ENCODE data around the gene PNPLA5. TPM values are rescaled to one million over a fixed set of nuclear protein-coding genes. Genes with fewer than 3 reads are reported as not detected.

Gene PNPLA5
- total and polyA plus RNA-seq, 9 of the 15 experiments (the other 6 are each of a cell fraction or from before 2014, with no cell fraction given) = not detected

- Histone ChIP-seq H3K4me3 (no peak overlapping the region), H3K9me1 (ENCODE audit: control insufficient read depth, insufficient read depth, low read length) (no peaks in the 10 kb centered on the region), H2AFZ (ENCODE audit: low read depth, low read length) (no peak overlapping the region), H3K9ac (ENCODE audit: insufficient read depth in 1 of 2, low read depth in 2 of 2, low read length in 2 of 2) (no peak overlapping the region), H3K4me1 (replicated peaks in 1 of 2; ENCODE audit: control insufficient read depth in 2 of 2, insufficient read depth in 2 of 2, low read length in 2 of 2) (peaks cover 0 to 4% of the 10 kb centered on the region in 2 experiments; a peak in 1 of 5 replicates), H3K79me2 (ENCODE audit: control insufficient read depth, insufficient read depth, low read length) (no peaks in the 10 kb centered on the region), H3K36me3 (ENCODE audit: control insufficient read depth, insufficient read depth, low read length) (no peaks in the 10 kb centered on the region), H3K27me3 (ENCODE audit: control insufficient read depth in 2 of 2, insufficient read depth in 2 of 2, low read length in 2 of 2) (peaks cover 0 to 31% of the 10 kb centered on the region in 2 experiments; a peak in 3 of 5 replicates), H3K9me3 (replicated peaks; ENCODE audit: control insufficient read depth, insufficient read depth, low read depth, low read length) (no peaks in the 10 kb centered on the region), H3K27ac (ENCODE audit: extremely low read depth, low read depth, low read length) (no peak overlapping the region), H4K20me1 (replicated peaks; ENCODE audit: control insufficient read depth, insufficient read depth, low read length) (no peaks in the 10 kb centered on the region), H3K4me2 (ENCODE audit: insufficient read depth, low read length) (no peak overlapping the region)
- intact Hi-C loops (cut with micrococcal nuclease) = no loop called here
- no TSS peak for BruUV-seq (replicated peaks)
- WGBS (ENCODE audit: insufficient coverage, low coverage, missing lambda C conversion rate) = 2% methylated on average over 8 of the region's 9 CpGs
- CTCF ChIA-PET (ENCODE audit: low intra/inter-chr PET ratio) = no interaction called here
- TF ChIP-seq BCOR (IDR thresholded peaks at IDR 0.05) (peak; percentile 69; the same call in 1 of the 2 replicates), RBM25 (IDR thresholded peaks at IDR 0.05; ENCODE audit: low read depth, low read length, severe bottlenecking) (peak; percentile 52), STAT6 (CRISPR knock-in tag; IDR thresholded peaks at IDR 0.05) (no peak), USF1 (CRISPR knock-in tag; IDR thresholded peaks at IDR 0.05) (no peak), DEAF1 (CRISPR knock-in tag; IDR thresholded peaks at IDR 0.05) (no peak), ZFP36 (IDR thresholded peaks at IDR 0.05; ENCODE audit: low read depth, low read length, partially characterized antibody) (peak; percentile 67)
- no peak for ATAC-seq
- FAIRE-seq = no peak
- DNase-seq (ENCODE audit: extremely low read depth in 1 of 4, low spot score in 3 of 4) = no peak
- POLR2A ChIA-PET = no interaction called here
- in situ Hi-C loops (cut with MboI) = no loop called here
These were observed 30.3 kb downstream of the PNPLA5 start for GRCh38 chr22:43861529-43861928.
